Measurements from ENCODE around the gene HSF2BP. TPM values are rescaled to one million over a fixed set of nuclear protein-coding genes. Genes with fewer than 3 reads are reported as not detected.

HSF2BP gene
- polyA plus RNA-seq, 1 of the 3 experiments (the other 2 are of a cell fraction) = 1.1 TPM

DNA sequence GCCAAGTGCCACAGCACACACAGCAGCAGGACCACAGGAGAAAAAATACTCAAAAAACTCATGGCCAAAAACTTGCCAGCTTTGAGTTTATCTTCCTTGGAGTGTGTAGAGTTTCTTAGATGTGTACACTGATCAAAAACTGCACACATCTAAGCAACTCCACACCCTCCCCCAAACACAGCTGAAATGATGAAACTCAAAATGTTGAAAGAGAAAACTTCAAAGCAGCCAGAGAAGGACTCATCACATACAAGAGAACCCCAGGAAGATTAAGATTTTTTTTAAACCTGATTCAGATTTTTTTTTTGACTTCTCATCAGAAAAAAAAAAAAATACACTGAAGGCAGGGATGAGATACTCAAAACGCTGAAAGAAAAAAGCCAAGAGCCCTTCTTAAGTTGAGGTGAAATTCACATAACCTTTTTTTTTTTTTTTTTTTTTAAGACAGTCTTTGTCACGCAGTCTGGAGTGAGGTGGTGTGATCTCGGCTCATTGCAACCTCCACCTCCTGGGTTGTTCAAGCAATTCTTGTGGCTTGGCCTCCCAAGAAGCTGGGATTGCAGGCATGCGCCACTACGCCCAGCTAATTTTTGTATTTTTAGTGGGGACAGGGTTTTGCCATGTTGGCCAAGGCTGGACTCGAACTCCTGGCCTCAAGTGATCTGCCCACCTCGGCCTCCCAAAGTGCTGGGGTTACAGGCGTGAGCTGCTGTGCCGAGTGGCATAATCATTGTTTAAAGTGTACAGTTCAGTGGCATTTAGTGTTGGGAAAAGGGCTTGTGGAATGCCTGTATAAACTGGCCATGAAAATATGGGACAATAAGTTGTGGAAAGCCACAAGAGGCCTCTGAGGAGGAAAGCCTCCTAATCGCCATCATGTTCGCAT lies 38.7 kb upstream of the HSF2BP start:
- Histone ChIP-seq H2AFZ (ENCODE audit: low read depth) (no peak overlapping the region), H3K27ac (ENCODE audit: low read depth in 2 of 2, low read length in 1 of 2) (no peak overlapping the region), H3K4me2 (no peak overlapping the region), H3K9me3 (no peaks in the 10 kb centered on the region), H3K27me3 (ENCODE audit: insufficient read depth) (no peaks in the 10 kb centered on the region), H3K9me2 (no peaks in the 10 kb centered on the region), H4K20me1 (ENCODE audit: insufficient read depth) (no peaks in the 10 kb centered on the region), H3K79me2 (ENCODE audit: insufficient read depth) (no peaks in the 10 kb centered on the region), H3K9ac (no peak overlapping the region), H3F3A (replicated peaks; ENCODE audit: insufficient read depth) (no peaks in the 10 kb centered on the region), H3K4me3 (ENCODE audit: low read depth in 2 of 2, low read length in 1 of 2) (no peak overlapping the region), H3K4me1 (ENCODE audit: control insufficient read depth in 1 of 2, insufficient read depth in 2 of 2, low read depth in 1 of 2, low read length in 1 of 2) (peaks cover 0 to under 1% of the 10 kb centered on the region in 2 experiments; a peak in 1 of 4 replicates), H3K36me3 (replicated peaks in 1 of 2; ENCODE audit: control insufficient read depth in 1 of 2, insufficient read depth in 2 of 2, low read length in 1 of 2) (peaks cover 4 to 23% of the 10 kb centered on the region in 2 experiments)
- TF ChIP-seq, protein P1, sequence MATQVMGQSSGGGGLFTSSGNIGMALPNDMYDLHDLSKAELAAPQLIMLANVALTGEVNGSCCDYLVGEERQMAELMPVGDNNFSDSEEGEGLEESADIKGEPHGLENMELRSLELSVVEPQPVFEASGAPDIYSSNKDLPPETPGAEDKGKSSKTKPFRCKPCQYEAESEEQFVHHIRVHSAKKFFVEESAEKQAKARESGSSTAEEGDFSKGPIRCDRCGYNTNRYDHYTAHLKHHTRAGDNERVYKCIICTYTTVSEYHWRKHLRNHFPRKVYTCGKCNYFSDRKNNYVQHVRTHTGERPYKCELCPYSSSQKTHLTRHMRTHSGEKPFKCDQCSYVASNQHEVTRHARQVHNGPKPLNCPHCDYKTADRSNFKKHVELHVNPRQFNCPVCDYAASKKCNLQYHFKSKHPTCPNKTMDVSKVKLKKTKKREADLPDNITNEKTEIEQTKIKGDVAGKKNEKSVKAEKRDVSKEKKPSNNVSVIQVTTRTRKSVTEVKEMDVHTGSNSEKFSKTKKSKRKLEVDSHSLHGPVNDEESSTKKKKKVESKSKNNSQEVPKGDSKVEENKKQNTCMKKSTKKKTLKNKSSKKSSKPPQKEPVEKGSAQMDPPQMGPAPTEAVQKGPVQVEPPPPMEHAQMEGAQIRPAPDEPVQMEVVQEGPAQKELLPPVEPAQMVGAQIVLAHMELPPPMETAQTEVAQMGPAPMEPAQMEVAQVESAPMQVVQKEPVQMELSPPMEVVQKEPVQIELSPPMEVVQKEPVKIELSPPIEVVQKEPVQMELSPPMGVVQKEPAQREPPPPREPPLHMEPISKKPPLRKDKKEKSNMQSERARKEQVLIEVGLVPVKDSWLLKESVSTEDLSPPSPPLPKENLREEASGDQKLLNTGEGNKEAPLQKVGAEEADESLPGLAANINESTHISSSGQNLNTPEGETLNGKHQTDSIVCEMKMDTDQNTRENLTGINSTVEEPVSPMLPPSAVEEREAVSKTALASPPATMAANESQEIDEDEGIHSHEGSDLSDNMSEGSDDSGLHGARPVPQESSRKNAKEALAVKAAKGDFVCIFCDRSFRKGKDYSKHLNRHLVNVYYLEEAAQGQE (IDR thresholded peaks at IDR 0.05; ENCODE audit: low read depth, low read length) = no peak
- TF ChIP-seq RXRA (IDR thresholded peaks at IDR 0.05; ENCODE audit: borderline replicate concordance, low read depth) (no peak), USF2 (IDR thresholded peaks at IDR 0.05; ENCODE audit: borderline replicate concordance, low read depth, low read length) (no peak), GATA2 (CRISPR knock-in tag; IDR thresholded peaks at IDR 0.05) (no peak), MAX (IDR thresholded peaks at IDR 0.05; ENCODE audit: low read depth) (no peak)
- POLR2A ChIA-PET = no interaction called here
- WGBS (ENCODE audit: low lambda C conversion rate) = 95% methylated on average over 8 of the region's 11 CpGs
- CTCF ChIA-PET = interaction anchor here (1.1 kb wide), 1 partner anchor 31 kb away, joined by 3 read pairs; no protein-coding TSS in a partner anchor
- no peak for DNase-seq

DNA sequence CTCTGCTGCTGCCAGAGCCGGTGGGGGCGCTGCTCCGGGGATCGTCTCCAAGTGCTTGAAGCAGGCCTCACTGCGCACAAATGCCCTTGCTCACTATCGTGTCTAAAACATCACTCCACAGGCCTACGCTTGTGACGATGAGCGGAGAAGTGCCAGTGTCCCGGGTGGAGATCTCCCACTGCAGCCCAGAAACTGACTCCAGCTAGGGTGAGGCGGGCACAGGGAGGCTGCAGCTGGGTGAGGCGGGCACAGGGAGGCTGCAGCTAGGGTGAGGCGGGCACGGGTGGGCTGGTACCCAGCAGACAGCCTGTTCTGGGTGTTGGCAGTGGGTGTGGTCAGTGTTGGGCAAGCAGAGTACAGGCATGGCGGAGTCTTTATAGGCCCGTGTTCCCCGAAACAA lies 36.9 kb upstream of the HSF2BP start:
- H3K27ac ChIP-seq (ENCODE audit: low read depth in 2 of 2, low read length in 1 of 2) = no peak overlapping the region
- CTCF ChIA-PET = no interaction called here
- H3K9me3 ChIP-seq = no peaks in the 10 kb centered on the region
- H3F3A ChIP-seq (replicated peaks; ENCODE audit: insufficient read depth) = no peaks in the 10 kb centered on the region
- no peak overlapping the region for H3K4me3 ChIP-seq (ENCODE audit: low read depth in 2 of 2, low read length in 1 of 2)
- H2AFZ ChIP-seq (ENCODE audit: low read depth) = no peak overlapping the region
- H3K27me3 ChIP-seq (ENCODE audit: insufficient read depth) = no peaks in the 10 kb centered on the region
- WGBS (ENCODE audit: low lambda C conversion rate) = 98% methylated on average over 16 of the region's 17 CpGs
- H3K9ac ChIP-seq = no peak overlapping the region
- H3K79me2 ChIP-seq (ENCODE audit: insufficient read depth) = no peaks in the 10 kb centered on the region
- POLR2A ChIA-PET = no interaction called here
- no peaks in the 10 kb centered on the region for H3K4me1 ChIP-seq (ENCODE audit: control insufficient read depth in 1 of 2, insufficient read depth in 2 of 2, low read depth in 1 of 2, low read length in 1 of 2)
- no peak overlapping the region for H3K4me2 ChIP-seq
- no peaks in the 10 kb centered on the region for H4K20me1 ChIP-seq (ENCODE audit: insufficient read depth)
- H3K9me2 ChIP-seq = no peaks in the 10 kb centered on the region
- peaks cover 9 to 30% of the 10 kb centered on the region in 2 experiments for H3K36me3 ChIP-seq (replicated peaks in 1 of 2; ENCODE audit: control insufficient read depth in 1 of 2, insufficient read depth in 2 of 2, low read length in 1 of 2)
- no peak for DNase-seq
- TF ChIP-seq EZH2phosphoT487 (IDR thresholded peaks at IDR 0.05; ENCODE audit: borderline replicate concordance, low read depth) = no peak
- TF ChIP-seq SIN3A (IDR thresholded peaks at IDR 0.05; ENCODE audit: borderline replicate concordance, low read depth, low read length) = no peak
- TF ChIP-seq POLR2AphosphoS5 (IDR thresholded peaks at IDR 0.05; ENCODE audit: low read depth, low read length) = no peak
- no peak for TF ChIP-seq JUND (IDR thresholded peaks at IDR 0.05)
- TF ChIP-seq FOXM1 (IDR thresholded peaks at IDR 0.05; ENCODE audit: low read depth) = no peak
- no peak for TF ChIP-seq RAD21 (IDR thresholded peaks at IDR 0.05; ENCODE audit: low read length)
- TF ChIP-seq NRF1 (IDR thresholded peaks at IDR 0.05; ENCODE audit: low read depth, low read length) = no peak
- TF ChIP-seq ELF1 (IDR thresholded peaks at IDR 0.05) = no peak
- TF ChIP-seq ZBTB33 (IDR thresholded peaks at IDR 0.05; ENCODE audit: borderline replicate concordance, low read depth) = no peak
- TF ChIP-seq, protein P1 (IDR thresholded peaks at IDR 0.05; ENCODE audit: low read depth, low read length) = no peak
- no peak for TF ChIP-seq NFIC (IDR thresholded peaks at IDR 0.05; ENCODE audit: borderline replicate concordance)
